HepG2 (cell line): ENCODE data around the gene PSIP1. TPM values are rescaled to one million over a fixed set of nuclear protein-coding genes. Genes with fewer than 3 reads are reported as not detected.

Source experiments
- ATAC-seq: fragments of 200-7000 bp; cut with Tn5 transposase; 3 replicates; pipeline ENCODE4 v1.9.1; 2020; ENCODE audit warnings: mild to moderate bottlenecking, moderate library complexity
- BruUV-seq: library from RNA; stranded (reverse); fragments of 400-500 nt; replicated peaks from 2 replicates; lab custom pipeline; 2021; lab: Mats Ljungman, UMichigan
- CTCF ChIA-PET: fragments of 300-600 bp; formaldehyde crosslinking; extraction: SDS; loops from one replicate; lab custom pipeline; 2021; ENCODE audit warnings: low total read pairs, inconsistent platforms, low intra/inter-chr PET ratio; lab: Yijun Ruan, JAX
- POLR2A ChIA-PET: fragments of 350-600 bp; sonication (Branson Sonifier 250); formaldehyde crosslinking; loops from one replicate; lab custom pipeline; 2020; ENCODE audit warnings: antibody characterized with exemption, inconsistent platforms; lab: Yijun Ruan, JAX
- DNase-seq: peaks from one replicate; pipeline ENCODE4 v3.0.0-alpha.2; 2015; ENCODE audit warnings: low spot score
- FAIRE-seq: peaks from 3 replicates; lab custom pipeline; 2011; peaks lifted over from hg19 to GRCh38; lab: Jason Lieb, UNC
- H2AFZ ChIP-seq: one replicate; pipeline ENCODE4 v1.6.1; 2011; ENCODE audit warnings: low read length, inconsistent platforms
- H3K27ac ChIP-seq: fragments of 300-600 bp; 3 replicates; pipeline ENCODE4 v1.8.0; 2011; ENCODE audit warnings: mixed run types, mild to moderate bottlenecking, mixed read lengths, low read length, inconsistent platforms; ENCODE audit not compliant: insufficient read depth; ENCODE audit errors: extremely low read length
- H3K27me3 ChIP-seq, 2 experiments: fragments of 200-600 bp in 1 of 2; 2 replicates in 1 of 2; 3 replicates in 1 of 2; pipeline versions ENCODE4 v1.6.0 to v1.8.0; 2011; ENCODE audit warnings: low read length in 2 of 2, mild to moderate bottlenecking in 2 of 2, moderate library complexity in 2 of 2, inconsistent platforms in 1 of 2; ENCODE audit not compliant: insufficient read depth in 2 of 2, control insufficient read depth in 1 of 2
- H3K36me3 ChIP-seq, 2 experiments: fragments of 200-600 bp in 1 of 2; replicated peaks in 1 of 2; 2 replicates in 1 of 2; 3 replicates in 1 of 2; pipeline versions ENCODE4 v1.5.1 to v1.8.0; 2011; ENCODE audit warnings: low read length in 2 of 2, inconsistent platforms in 1 of 2; ENCODE audit not compliant: insufficient read depth in 2 of 2, control insufficient read depth in 1 of 2
- H3K4me1 ChIP-seq: 2 replicates; pipeline ENCODE4 v1.5.1; 2012; ENCODE audit warnings: low read length, inconsistent platforms; ENCODE audit not compliant: insufficient read depth
- H3K4me2 ChIP-seq: 2 replicates; pipeline ENCODE4 v1.6.0; 2011; ENCODE audit warnings: low read depth, low read length, inconsistent platforms
- H3K4me3 ChIP-seq, 3 experiments: fragments of 200-600 bp in 1 of 3; sonication (generic), shearing (Covaris generic) in 1 of 3; replicated peaks in 1 of 3; 2 replicates each; pipeline ENCODE4 v1.5.1; 2011 to 2016; ENCODE audit warnings: low read length in 3 of 3, inconsistent platforms in 2 of 3, low read depth in 2 of 3, mild to moderate bottlenecking in 2 of 3, control low read depth in 1 of 3, mixed read lengths in 1 of 3; ENCODE audit not compliant: insufficient read depth in 1 of 3
- H3K79me2 ChIP-seq: one replicate; pipeline ENCODE4 v1.6.1; 2011; ENCODE audit warnings: low read length, inconsistent platforms; ENCODE audit not compliant: insufficient read depth
- H3K9ac ChIP-seq: 2 replicates; pipeline ENCODE4 v1.6.0; 2011; ENCODE audit warnings: mild to moderate bottlenecking, low read depth, low read length, inconsistent platforms; ENCODE audit not compliant: insufficient read depth
- H3K9me3 ChIP-seq: 2 replicates; pipeline ENCODE4 v1.5.1; 2012; ENCODE audit warnings: mild to moderate bottlenecking, low read length
- H4K20me1 ChIP-seq: 2 replicates; pipeline ENCODE4 v1.6.0; 2011; ENCODE audit warnings: inconsistent platforms, mild to moderate bottlenecking, low read length, moderate library complexity; ENCODE audit not compliant: insufficient read depth
- BORCS8-MEF2B ChIP-seq: sonication (generic); formaldehyde crosslinking; IDR thresholded peaks from 2 replicates; pipeline ENCODE4 v1.8.0; 2022; ENCODE audit warnings: mild to moderate bottlenecking, missing genetic modification reagents
- CBX2 ChIP-seq, 2 experiments: fragments of 200-600 bp in 1 of 2; sonication (generic); formaldehyde crosslinking in 1 of 2; IDR thresholded peaks; 2 replicates each; pipeline versions ENCODE4 v1.7.0 to v1.8.1; 2018 to 2022; ENCODE audit warnings: low read depth in 2 of 2, low read length in 1 of 2, mild to moderate bottlenecking in 1 of 2, missing genetic modification reagents in 1 of 2
- GATAD1 ChIP-seq: IDR thresholded peaks from 2 replicates; pipeline ENCODE4 v1.6.1; 2016; ENCODE audit warnings: missing genetic modification reagents, missing compliant biosample characterization
- GFI1 ChIP-seq: sonication (generic); formaldehyde crosslinking; IDR thresholded peaks from 2 replicates; pipeline ENCODE4 v1.5.0; 2020; ENCODE audit warnings: missing genetic modification reagents, mild to moderate bottlenecking, borderline replicate concordance
- ISX ChIP-seq: sonication (generic); formaldehyde crosslinking; conservative IDR thresholded peaks from 2 replicates; pipeline ENCODE4 v1.5.0; 2020; ENCODE audit warnings: missing genetic modification reagents
- MAF1 ChIP-seq: sonication (generic); formaldehyde crosslinking; IDR thresholded peaks from 2 replicates; pipeline ENCODE4 v1.5.0; 2020; ENCODE audit warnings: missing genetic modification reagents, borderline replicate concordance
- MIXL1 ChIP-seq: IDR thresholded peaks from 2 replicates; pipeline ENCODE4 v1.6.1; 2016
- NCOA1 ChIP-seq: sonication (generic); formaldehyde crosslinking; IDR thresholded peaks from 2 replicates; pipeline ENCODE4 v1.9.0; 2021; ENCODE audit warnings: missing genetic modification reagents
- RAD51 ChIP-seq: fragments of 450-650 bp; IDR thresholded peaks from 2 replicates; pipeline ENCODE4 v1.6.1; 2016; ENCODE audit warnings: borderline replicate concordance
- SAFB2 ChIP-seq: sonication (generic); formaldehyde crosslinking; IDR thresholded peaks from 2 replicates; pipeline ENCODE4 v1.5.1; 2020; ENCODE audit warnings: missing genetic modification reagents, low read depth, mild to moderate bottlenecking, borderline replicate concordance
- SMAD9 ChIP-seq: sonication (generic); formaldehyde crosslinking; IDR thresholded peaks from 2 replicates; pipeline ENCODE4 v1.5.1; 2020; ENCODE audit warnings: mild to moderate bottlenecking, missing genetic modification reagents
- SYNCRIP ChIP-seq: fragments of 200-400 bp; formaldehyde crosslinking; IDR thresholded peaks from 2 replicates; pipeline ENCODE4 v1.6.1; 2018; ENCODE audit warnings: mild to moderate bottlenecking, low read depth, low read length; ENCODE audit not compliant: insufficient read depth
- THAP11 ChIP-seq: IDR thresholded peaks from 2 replicates; pipeline ENCODE4 v1.6.1; 2016; ENCODE audit warnings: missing biosample characterization, missing genetic modification reagents
- ZNF121 ChIP-seq: sonication (generic); formaldehyde crosslinking; IDR thresholded peaks from 2 replicates; pipeline ENCODE4 v1.5.0; 2020; ENCODE audit warnings: mild to moderate bottlenecking, missing genetic modification reagents
- ZNF138 ChIP-seq: sonication (generic); formaldehyde crosslinking; IDR thresholded peaks from 2 replicates; pipeline ENCODE4 v1.5.0; 2020; ENCODE audit warnings: mild to moderate bottlenecking, low read depth, missing genetic modification reagents
- ZNF33A ChIP-seq: sonication (generic); formaldehyde crosslinking; IDR thresholded peaks from 2 replicates; pipeline ENCODE4 v1.5.1; 2020; ENCODE audit warnings: missing genetic modification reagents, mild to moderate bottlenecking, moderate library complexity, borderline replicate concordance
- ZNF747 ChIP-seq: sonication (generic); formaldehyde crosslinking; IDR thresholded peaks from 2 replicates; pipeline ENCODE4 v1.8.1; 2023; ENCODE audit warnings: missing genetic modification reagents, mild to moderate bottlenecking, borderline replicate concordance
- ZNF879 ChIP-seq: sonication (generic); formaldehyde crosslinking; IDR thresholded peaks from 2 replicates; pipeline ENCODE4 v1.8.1; 2023; ENCODE audit warnings: missing genetic modification reagents
- WGBS: methylation state at CpG from one replicate; pipeline ENCODE4 v1.1.6; 2017; ENCODE audit warnings: low lambda C conversion rate; 5-methylcytosine and 5-hydroxymethylcytosine counted together
- in situ Hi-C: cut with HindIII; loops from 2 replicates; pipeline ENCODE4 v1.10.0; 2017; ENCODE audit warnings: low pct_unique_long_range_greater_than_20kb; ENCODE audit not compliant: extremely low pct_ligation_motif_present
- intact Hi-C: fragments of 100-400 bp; cut with micrococcal nuclease; formaldehyde crosslinking; loops from one replicate; pipeline ENCODE4 v1.10.0; 2022; ENCODE audit not compliant: unreplicated experiment
- polyA plus RNA-seq, 8 experiments: library from polyadenylated mRNA; depleted of rRNA in 3 of 8; stranded (reverse) in 7 of 8; unstranded in 1 of 8; fragments of >200 nt; fragmentation: Illumina TruSeq in 4 of 8; extraction: Trizol in 4 of 8; gene quantifications; 2 replicates each; pipeline versions ENCODE4 v1.2.1 to v1.2.3, GENCODE V29; 2011 to 2016; ENCODE audit warnings: low read depth in 4 of 8, missing spikeins in 1 of 8, mixed read lengths in 1 of 8; ENCODE audit not compliant: insufficient read depth in 1 of 8
- total RNA-seq, 5 experiments: library from RNA; depleted of rRNA; stranded (reverse); fragments of >200 nt; fragmentation: Illumina TruSeq; extraction: Trizol; gene quantifications; 2 replicates each; pipeline ENCODE4 v1.2.3, GENCODE V29; 2016; ENCODE audit warnings: low read depth in 1 of 5
- TF ChIP-seq, protein P1 (sequence below): sonication (generic); formaldehyde crosslinking; conservative IDR thresholded peaks from 2 replicates; pipeline ENCODE4 v1.4.0; 2020; ENCODE audit warnings: missing genetic modification reagents

Gene PSIP1
- total and polyA plus RNA-seq, 2 of the 13 experiments (the other 11 are each of a cell fraction or from before 2014, with no cell fraction given): 12.6 to 46.4 TPM

DNA sequence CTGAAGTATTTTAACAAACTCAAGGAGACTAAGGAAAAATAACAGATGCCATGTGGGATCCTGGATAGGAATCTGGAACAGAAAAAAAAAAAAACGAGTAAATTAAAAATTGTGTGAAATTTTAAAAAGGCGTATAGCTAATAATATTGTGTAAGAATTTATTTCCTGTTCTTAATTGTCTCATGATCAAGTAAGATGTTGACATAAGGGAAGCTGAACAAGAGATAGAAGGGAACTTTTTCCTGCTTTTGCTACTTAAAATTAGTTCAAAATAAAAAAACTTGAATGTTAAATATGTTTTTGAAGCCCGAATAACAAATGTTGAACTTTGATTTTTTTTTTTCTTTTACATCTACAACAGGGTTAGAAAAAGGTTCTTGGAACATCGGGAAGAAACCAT lies 77.6 kb downstream of the PSIP1 start:
- H3K9me3 ChIP-seq: no peaks in the 10 kb centered on the region
- peaks cover 14% of the 10 kb centered on the region for H3K4me1 ChIP-seq
- POLR2A ChIA-PET: no interaction called here
- CTCF ChIA-PET: no interaction called here
- in situ Hi-C loops (no loop called here), intact Hi-C loops (no loop called here)
- no peak overlapping the region for H3K4me3 ChIP-seq
- BruUV-seq: no TSS peak
- H3K9ac ChIP-seq: no peak overlapping the region
- H3K4me2 ChIP-seq: no peak overlapping the region
- H3K27me3 ChIP-seq: no peaks in the 10 kb centered on the region
- WGBS: 91% methylated on average over 4 of the region's 4 CpGs
- no peak for FAIRE-seq
- ATAC-seq: no peak
- peaks cover 3 to 48% of the 10 kb centered on the region in 2 experiments for H3K36me3 ChIP-seq
- no peaks in the 10 kb centered on the region; the same call in 1 of the 2 replicates for H4K20me1 ChIP-seq
- DNase-seq: no peak
- no peak for TF ChIP-seq ZNF138 (CRISPR knock-in tag)
- TF ChIP-seq NCOA1: no peak
- TF ChIP-seq MAF1: no peak
- no peak for TF ChIP-seq CBX2 (IDR thresholded peaks at IDR 0.05; ENCODE audit: low read depth, low read length)
- TF ChIP-seq CBX2 (CRISPR knock-in tag; IDR thresholded peaks at IDR 0.05; ENCODE audit: low read depth): no peak
- TF ChIP-seq MIXL1 (CRISPR knock-in tag): no peak
- TF ChIP-seq ZNF33A (CRISPR knock-in tag): no peak
- TF ChIP-seq SYNCRIP: no peak
- no peak for TF ChIP-seq GATAD1
- no peak for TF ChIP-seq ISX (CRISPR knock-in tag)
- no peak for TF ChIP-seq ZNF121 (CRISPR knock-in tag)
- TF ChIP-seq THAP11 (CRISPR knock-in tag): no peak
- TF ChIP-seq ZNF879 (CRISPR knock-in tag): no peak
- TF ChIP-seq GFI1: no peak
- TF ChIP-seq SAFB2: no peak
- TF ChIP-seq RAD51: no peak
- TF ChIP-seq, protein P1, sequence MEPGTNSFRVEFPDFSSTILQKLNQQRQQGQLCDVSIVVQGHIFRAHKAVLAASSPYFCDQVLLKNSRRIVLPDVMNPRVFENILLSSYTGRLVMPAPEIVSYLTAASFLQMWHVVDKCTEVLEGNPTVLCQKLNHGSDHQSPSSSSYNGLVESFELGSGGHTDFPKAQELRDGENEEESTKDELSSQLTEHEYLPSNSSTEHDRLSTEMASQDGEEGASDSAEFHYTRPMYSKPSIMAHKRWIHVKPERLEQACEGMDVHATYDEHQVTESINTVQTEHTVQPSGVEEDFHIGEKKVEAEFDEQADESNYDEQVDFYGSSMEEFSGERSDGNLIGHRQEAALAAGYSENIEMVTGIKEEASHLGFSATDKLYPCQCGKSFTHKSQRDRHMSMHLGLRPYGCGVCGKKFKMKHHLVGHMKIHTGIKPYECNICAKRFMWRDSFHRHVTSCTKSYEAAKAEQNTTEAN (CRISPR knock-in tag): no peak
- no peak for TF ChIP-seq BORCS8-MEF2B
- no peak for TF ChIP-seq ZNF747 (CRISPR knock-in tag)
- no peak for TF ChIP-seq SMAD9 (CRISPR knock-in tag)
- peaks cover 39% of the 10 kb centered on the region for H3K79me2 ChIP-seq
- no peak overlapping the region for H3K27ac ChIP-seq
- H2AFZ ChIP-seq: no peak overlapping the region
